Esophagus muscularis mucosa (tissue), 3 donors: ENCODE results near the gene PRICKLE1.

Source experiments
- CTCF ChIP-seq, 3 experiments: fragments of 200-600 bp in 2 of 3; fragments of 450-650 bp in 1 of 3; sonication (generic) in 2 of 3; IDR thresholded peaks; one replicate each; pipeline ENCODE4 v1.5.1; 2017 to 2019; ENCODE audit warnings: antibody characterized with exemption in 3 of 3, mild to moderate bottlenecking in 2 of 3, moderate library complexity in 1 of 3
- POLR2AphosphoS5 ChIP-seq, 2 donors: sonication (generic); formaldehyde crosslinking; IDR thresholded peaks; one replicate each; pipeline ENCODE4 v1.6.1; 2017; ENCODE audit warnings: antibody characterized with exemption in 2 of 2

DNA sequence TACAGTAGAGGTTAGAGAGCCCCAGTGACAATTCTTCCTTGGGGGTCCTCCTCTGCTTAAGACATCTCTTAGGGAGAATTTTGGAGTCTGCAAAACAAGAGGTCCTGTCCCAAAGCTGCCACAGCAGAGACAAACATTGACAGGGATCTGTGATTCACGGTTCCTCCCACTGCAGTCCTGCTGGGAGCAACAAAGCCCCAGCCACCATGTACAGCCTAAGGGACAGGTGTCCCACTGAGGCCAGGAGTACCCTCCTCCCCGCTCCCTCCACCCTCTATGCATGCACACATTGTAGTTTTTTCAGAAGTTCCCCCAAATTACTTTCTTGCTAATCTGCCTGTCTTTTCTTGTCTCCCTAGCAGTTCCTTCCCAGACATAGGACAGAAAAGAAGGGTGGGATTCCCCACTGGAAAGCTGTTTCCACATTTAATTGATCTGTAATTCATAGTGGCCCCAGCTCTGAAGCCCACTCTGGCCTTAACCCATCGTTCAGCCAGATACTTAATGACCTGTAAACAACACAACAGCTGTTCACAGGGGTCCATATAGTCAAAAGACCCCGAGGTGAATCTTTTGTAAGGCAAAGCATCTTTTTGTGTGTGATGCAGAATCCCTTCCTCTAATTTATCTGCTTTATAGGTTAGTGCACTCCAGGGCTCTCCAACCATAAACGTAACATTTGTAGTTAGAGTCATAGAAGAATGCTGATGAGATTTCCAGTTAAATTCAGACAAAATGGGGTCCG, 13.9 kb upstream of the PRICKLE1 start:
- TF ChIP-seq CTCF (IDR thresholded peaks at IDR 0.05) (no peak), POLR2AphosphoS5 (IDR thresholded peaks at IDR 0.05) (no peak)
